GM12891 (cell line): Measurements from ENCODE around the gene ATXN7L1.

Source experiments
- DNase-seq: peaks from one replicate; pipeline ENCODE4 v3.0.0; 2011; ENCODE audit warnings: low spot score; ENCODE audit not compliant: insufficient read length
- FAIRE-seq: peaks from 2 replicates; lab custom pipeline; 2011; peaks lifted over from hg19 to GRCh38; lab: Jason Lieb, UNC
- PAX5 ChIP-seq: IDR thresholded peaks from 2 replicates; pipeline ENCODE4 v1.6.1; 2011; ENCODE audit warnings: low read length, moderate library complexity, mild to moderate bottlenecking; ENCODE audit not compliant: insufficient read depth, severe bottlenecking
- POLR2A ChIP-seq: IDR thresholded peaks from 2 replicates; pipeline ENCODE4 v1.6.1; 2011; ENCODE audit warnings: low read depth, low read length, control low read depth
- POLR2AphosphoS5 ChIP-seq: IDR thresholded peaks from 2 replicates; pipeline ENCODE4 v1.6.1; 2011; ENCODE audit warnings: low read depth, low read length, control low read depth
- POU2F2 ChIP-seq: IDR thresholded peaks from 2 replicates; pipeline ENCODE4 v1.6.1; 2011; ENCODE audit warnings: low read depth, mild to moderate bottlenecking, control low read depth, low read length, moderate library complexity
- SPI1 ChIP-seq: IDR thresholded peaks from 2 replicates; pipeline ENCODE4 v1.6.1; 2011; ENCODE audit warnings: low read depth, low read length, control low read depth
- TAF1 ChIP-seq: IDR thresholded peaks from 2 replicates; pipeline ENCODE4 v1.6.1; 2011; ENCODE audit warnings: low read depth, low read length, control low read depth

The ATXN7L1 gene

GRCh38 chr7:105652359-105652993 lies 223.9 kb downstream of the ATXN7L1 start:
- DNase-seq (peak; percentile 71), FAIRE-seq (peak; percentile 45)
- TF ChIP-seq PAX5 (no peak), POLR2A (no peak), SPI1 (no peak), POLR2AphosphoS5 (no peak), POU2F2 (no peak), TAF1 (no peak)

DNA sequence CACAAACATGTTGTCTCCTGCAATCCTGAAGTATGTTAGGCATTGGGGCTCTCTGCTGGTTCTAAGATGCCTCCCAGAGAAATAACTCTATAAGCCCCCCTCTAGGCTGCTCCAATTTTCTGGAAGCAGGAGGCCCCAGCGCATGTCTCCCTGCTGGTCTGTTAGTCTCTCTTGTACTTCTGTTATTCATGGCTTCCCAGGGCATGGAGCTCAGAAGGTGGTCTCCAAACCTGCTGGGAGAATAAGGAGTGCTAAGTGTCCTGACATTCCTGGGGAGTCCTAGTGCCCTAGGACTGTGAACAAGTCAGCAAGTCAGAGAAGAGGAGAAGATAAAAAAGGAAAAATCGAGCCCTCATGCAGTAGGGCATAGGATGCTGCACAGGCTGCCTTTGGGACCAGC lies 224.6 kb downstream of the ATXN7L1 start:
- TF ChIP-seq POU2F2 (no peak), POLR2A (no peak), POLR2AphosphoS5 (no peak), TAF1 (no peak), PAX5 (no peak), SPI1 (no peak)
- FAIRE-seq, result no peak
- no peak for DNase-seq

DNA sequence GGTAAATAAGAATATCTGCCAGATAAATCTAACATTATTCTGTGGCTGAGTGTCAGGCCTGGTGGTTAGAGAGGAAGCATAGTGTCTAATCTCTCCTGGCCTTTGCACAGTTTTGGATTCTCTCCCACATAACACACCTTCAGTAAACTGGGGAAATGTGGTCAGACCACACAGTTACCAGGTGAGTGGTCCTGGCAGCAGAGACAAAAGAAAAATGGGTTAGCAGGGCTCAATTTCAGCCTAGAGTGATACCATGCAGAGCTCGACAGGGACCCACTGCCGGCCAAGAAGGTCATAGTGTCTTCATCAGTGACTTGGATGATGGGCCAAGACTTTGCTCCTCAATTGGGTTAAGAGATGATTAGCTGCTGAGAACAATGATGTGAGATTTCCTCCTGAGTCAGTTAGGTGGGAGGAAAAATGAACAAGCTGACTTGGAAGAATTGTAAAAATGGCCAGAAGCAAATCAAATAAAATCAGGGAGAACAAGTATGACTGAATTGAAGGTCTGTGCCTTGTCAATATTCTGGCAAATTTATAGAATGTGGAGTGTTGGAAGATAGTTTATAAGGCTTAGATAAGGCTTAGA lies 225.9 kb downstream of the ATXN7L1 start:
- TF ChIP-seq POU2F2 (no peak), POLR2AphosphoS5 (no peak), SPI1 (no peak), PAX5 (no peak), POLR2A (no peak), TAF1 (no peak)
- DNase-seq, result no peak
- FAIRE-seq, result no peak

- no peak for FAIRE-seq
Observed at GRCh38 chr7:105649727-105650381, 226.5 kb downstream of the ATXN7L1 start.

GRCh38 chr7:105648561-105649401 lies 227.6 kb downstream of the ATXN7L1 start:
- FAIRE-seq, result no peak

More at GRCh38 chr7:105649727-105650381, 226.5 kb downstream of the ATXN7L1 start:
- no peak for DNase-seq
- TF ChIP-seq PAX5 (no peak), POU2F2 (no peak), POLR2A (no peak), TAF1 (no peak), SPI1 (no peak), POLR2AphosphoS5 (no peak)

GRCh38 chr7:105647591-105647990 lies 228.8 kb downstream of the ATXN7L1 start:
- DNase-seq, result no peak
- FAIRE-seq, result no peak
- TF ChIP-seq POLR2A (no peak), SPI1 (no peak), TAF1 (no peak), POLR2AphosphoS5 (no peak), POU2F2 (no peak), PAX5 (no peak)

More at GRCh38 chr7:105648561-105649401, 227.6 kb downstream of the ATXN7L1 start:
- TF ChIP-seq POLR2A (no peak), TAF1 (no peak), PAX5 (no peak), POLR2AphosphoS5 (no peak), SPI1 (no peak), POU2F2 (no peak)
- no peak for DNase-seq

GRCh38 chr7:105644937-105645336 lies 231.5 kb downstream of the ATXN7L1 start:
- no peak for TF ChIP-seq TAF1
- TF ChIP-seq POLR2AphosphoS5, result no peak
- no peak for TF ChIP-seq POLR2A
- TF ChIP-seq PAX5, result no peak
- TF ChIP-seq SPI1, result no peak
- no peak for FAIRE-seq
- DNase-seq, result no peak

DNA sequence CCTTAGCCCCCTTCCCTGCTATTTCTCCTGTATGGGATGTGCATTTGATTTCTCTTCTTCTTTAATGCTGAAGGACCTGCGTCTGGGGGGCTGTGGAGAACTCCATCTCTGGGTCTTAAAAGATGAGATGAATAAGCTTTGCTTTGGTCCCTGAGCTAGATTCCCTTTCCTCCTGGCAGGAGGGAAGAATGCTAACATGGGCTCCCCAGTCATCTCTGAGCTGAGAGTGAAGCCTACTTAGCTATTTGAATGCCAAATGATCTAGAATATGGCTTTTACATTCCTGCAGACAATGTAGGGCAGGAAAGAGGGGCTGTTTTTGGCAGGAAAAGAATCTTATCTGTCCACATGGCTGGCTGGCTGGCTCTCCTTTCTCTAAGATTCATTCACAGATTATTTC lies 232.5 kb downstream of the ATXN7L1 start:
- FAIRE-seq, result no peak
- no peak for TF ChIP-seq POLR2A
- TF ChIP-seq POU2F2, result no peak
- no peak for TF ChIP-seq POLR2AphosphoS5
- TF ChIP-seq TAF1, result no peak
- no peak for TF ChIP-seq PAX5
- no peak for TF ChIP-seq SPI1
- no peak for DNase-seq
